Measurements from ENCODE around the gene TMEM91.

TMEM91 gene

DNA sequence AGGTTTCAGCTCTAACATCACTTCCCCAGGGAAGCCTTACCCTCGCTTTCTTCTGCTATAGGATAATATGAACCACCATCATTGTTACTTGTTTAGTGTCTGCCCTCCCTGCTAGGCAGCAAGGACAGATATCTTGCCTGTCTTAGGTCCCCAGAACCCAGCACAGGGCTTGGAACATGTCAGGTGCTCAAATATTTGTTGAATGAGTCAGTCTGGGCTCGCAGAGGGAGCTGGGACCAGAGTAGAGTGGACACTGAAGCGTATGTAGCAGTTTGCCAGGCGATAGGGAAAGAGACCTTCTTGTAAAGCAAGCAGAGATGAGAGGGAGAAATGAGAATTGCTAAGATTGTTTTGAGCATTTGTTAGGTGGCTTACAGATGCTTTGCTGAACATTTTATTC lies 33.0 kb downstream of the TMEM91 start:
- DNase-seq (ENCODE audit: insufficient read length, low spot score) (no peak), FAIRE-seq (peak; percentile 26)

GRCh38 chr19:41410336-41411054 lies 34.2 kb downstream of the TMEM91 start:
- FAIRE-seq (no peak), DNase-seq (ENCODE audit: insufficient read length, low spot score) (no peak)

DNA sequence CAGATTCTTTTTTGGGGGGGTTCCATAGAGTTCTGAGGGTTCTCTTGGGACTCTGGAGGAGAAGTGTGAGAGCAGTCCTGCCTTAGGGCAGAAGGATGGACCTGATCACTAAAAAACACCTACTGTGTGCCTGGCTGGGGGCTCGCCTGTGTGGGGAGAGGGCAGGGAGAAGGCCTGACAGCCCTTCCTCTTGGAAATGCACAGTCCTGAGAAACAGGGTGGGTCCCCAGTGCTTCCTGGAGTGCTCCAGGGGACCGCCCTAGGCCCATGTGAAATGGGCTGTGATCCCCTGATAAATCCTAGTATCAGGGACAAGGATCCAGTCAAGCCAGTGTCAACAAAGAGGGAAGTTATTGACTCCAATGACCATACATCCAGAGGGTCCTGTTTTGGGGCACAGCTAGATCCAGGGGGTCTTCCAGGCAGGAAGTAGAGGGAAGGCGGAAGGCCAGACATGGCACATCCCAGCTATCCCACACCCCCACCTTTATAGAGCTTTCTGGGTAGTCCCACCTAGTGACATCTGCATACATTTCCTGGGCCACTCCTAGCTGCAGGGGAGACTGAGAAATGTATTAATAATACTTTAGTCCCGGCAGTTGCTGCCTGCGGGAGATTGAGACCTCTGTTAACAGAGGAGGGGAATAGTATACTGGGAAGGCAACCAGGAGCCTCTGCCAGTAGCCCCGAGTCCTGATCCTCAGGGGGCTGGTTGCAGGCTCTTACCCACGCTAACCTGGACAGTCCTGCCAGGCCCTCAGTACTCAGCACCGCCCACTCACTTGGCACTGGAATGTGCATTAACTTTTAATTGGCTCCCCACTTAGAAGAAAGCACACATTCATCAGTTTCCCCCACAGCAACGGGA lies 35.0 kb downstream of the TMEM91 start:
- no peak for DNase-seq (ENCODE audit: insufficient read length, low spot score)
- FAIRE-seq: no peak

- no peak for FAIRE-seq
These were observed 35.6 kb downstream of the TMEM91 start for GRCh38 chr19:41411968-41412265.

GRCh38 chr19:41412953-41413352 lies 36.6 kb downstream of the TMEM91 start:
- DNase-seq (ENCODE audit: insufficient read length, low spot score): no peak
- FAIRE-seq: no peak

More at GRCh38 chr19:41411968-41412265, 35.6 kb downstream of the TMEM91 start:
- DNase-seq (ENCODE audit: insufficient read length, low spot score): no peak

GRCh38 chr19:41413947-41414346 lies 37.6 kb downstream of the TMEM91 start:
- DNase-seq (ENCODE audit: insufficient read length, low spot score) (no peak), FAIRE-seq (no peak)

- FAIRE-seq (no peak), DNase-seq (ENCODE audit: insufficient read length, low spot score) (no peak)
These were observed 38.1 kb downstream of the TMEM91 start for GRCh38 chr19:41414461-41414860.

GRCh38 chr19:41415154-41415571 lies 38.8 kb downstream of the TMEM91 start:
- no peak for FAIRE-seq
- no peak for DNase-seq (ENCODE audit: insufficient read length, low spot score)

GRCh38 chr19:41416194-41416674 lies 39.9 kb downstream of the TMEM91 start:
- FAIRE-seq: no peak
- no peak for DNase-seq (ENCODE audit: insufficient read length, low spot score)

DNA sequence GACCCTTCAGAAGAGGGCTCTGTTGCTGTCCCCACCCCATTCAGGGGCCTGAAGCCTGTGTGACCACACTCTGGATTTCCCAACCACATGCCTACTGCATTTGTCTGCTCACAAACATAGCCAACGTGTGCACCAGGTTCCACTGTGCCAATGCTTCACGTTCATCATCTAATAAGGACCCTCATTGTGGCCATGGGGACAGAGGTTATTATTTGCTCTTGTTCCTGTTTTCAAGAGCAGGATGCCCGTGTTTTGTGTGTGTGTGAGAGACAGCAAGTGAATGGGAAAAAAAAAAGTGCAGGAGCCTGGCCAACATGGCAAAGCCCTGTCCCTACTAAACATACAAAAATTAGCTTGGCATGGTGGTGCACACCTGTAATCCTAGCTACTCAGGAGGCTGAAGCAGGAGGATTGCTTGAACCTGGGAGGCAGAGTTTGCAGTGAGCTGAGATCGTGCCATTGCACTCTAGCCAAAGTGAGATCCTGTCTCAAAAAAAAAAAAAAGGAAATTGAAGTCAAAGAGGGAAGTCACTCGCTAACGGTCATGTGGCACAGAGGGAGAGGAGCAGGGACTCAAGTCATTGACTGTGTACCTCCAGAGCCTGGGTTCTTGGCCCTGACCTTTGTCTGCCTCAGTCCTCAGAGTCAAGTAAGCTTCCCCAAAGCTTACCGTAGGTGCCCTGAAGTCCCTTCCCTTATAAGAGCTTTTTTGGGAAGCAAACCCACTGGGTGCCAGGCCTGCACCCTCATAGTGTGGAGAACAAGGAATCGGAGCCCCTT lies 44.0 kb downstream of the TMEM91 start:
- no peak for FAIRE-seq
- no peak for DNase-seq (ENCODE audit: insufficient read length, low spot score)

DNA sequence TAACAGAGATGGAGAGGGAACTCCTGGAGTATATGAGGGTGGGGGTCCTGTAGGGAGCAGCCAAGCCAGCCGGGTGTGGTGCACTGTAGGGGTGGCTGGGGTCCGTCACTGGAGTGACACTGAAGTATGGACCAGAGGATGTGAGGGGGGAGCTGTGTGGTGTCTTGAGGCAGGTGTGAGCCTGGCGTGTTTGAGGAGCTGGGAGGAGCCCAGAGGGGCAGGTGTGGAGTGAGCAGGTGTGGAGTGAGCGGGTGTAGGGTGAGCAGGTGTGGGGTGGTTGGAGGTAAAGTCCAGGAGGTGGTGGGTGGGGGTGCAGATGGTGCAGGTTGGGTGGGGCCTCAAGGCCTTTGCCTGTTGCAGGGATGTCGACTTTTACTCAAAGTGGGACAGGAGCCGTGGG lies 45.0 kb downstream of the TMEM91 start:
- FAIRE-seq (no peak), DNase-seq (ENCODE audit: insufficient read length, low spot score) (no peak)

DNA sequence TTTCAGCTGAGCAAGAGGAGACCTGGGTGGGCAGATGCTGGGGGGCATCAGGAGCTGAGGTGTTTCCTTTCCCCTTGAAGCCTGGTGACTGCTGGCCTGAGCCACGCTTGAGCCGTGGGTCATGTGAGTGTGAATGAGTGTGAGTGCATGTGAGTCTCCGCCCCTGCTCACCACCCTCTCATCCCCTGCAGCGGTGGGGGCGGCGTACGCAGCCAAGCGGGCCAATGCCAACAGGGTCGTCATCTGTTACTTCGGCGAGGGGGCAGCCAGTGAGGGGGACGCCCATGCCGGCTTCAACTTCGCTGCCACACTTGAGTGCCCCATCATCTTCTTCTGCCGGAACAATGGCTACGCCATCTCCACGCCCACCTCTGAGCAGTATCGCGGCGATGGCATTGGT lies 45.6 kb downstream of the TMEM91 start:
- DNase-seq (ENCODE audit: insufficient read length, low spot score): no peak
- no peak for FAIRE-seq

GRCh38 chr19:41422456-41422855 lies 46.1 kb downstream of the TMEM91 start:
- DNase-seq (ENCODE audit: insufficient read length, low spot score) (no peak), FAIRE-seq (no peak)

GRCh38 chr19:41422955-41423354 lies 46.6 kb downstream of the TMEM91 start:
- DNase-seq (ENCODE audit: insufficient read length, low spot score): no peak
- FAIRE-seq: no peak

DNA sequence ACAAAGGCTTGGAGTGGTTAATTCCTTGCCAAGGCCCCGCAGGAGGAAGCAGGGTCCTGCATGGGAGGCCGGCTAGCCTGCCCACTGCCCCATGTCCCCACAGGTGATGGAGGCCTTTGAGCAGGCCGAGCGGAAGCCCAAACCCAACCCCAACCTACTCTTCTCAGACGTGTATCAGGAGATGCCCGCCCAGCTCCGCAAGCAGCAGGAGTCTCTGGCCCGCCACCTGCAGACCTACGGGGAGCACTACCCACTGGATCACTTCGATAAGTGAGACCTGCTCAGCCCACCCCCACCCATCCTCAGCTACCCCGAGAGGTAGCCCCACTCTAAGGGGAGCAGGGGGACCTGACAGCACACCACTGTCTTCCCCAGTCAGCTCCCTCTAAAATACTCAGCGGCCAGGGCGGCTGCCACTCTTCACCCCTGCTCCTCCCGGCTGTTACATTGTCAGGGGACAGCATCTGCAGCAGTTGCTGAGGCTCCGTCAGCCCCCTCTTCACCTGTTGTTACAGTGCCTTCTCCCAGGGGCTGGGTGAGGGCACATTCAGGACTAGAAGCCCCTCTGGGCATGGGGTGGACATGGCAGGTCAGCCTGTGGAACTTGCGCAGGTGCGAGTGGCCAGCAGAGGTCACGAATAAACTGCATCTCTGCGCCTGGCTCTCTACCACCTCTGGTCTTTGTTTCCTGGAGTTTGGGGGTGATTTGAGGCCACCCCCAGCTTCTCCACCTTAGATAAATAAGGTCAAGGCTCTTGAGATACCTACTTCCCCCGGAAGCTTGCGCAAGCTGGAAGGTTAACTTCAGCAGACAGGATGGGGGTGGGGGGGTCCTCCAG lies 48.2 kb downstream of the TMEM91 start:
- no peak for DNase-seq (ENCODE audit: insufficient read length, low spot score)
- FAIRE-seq: no peak

DNA sequence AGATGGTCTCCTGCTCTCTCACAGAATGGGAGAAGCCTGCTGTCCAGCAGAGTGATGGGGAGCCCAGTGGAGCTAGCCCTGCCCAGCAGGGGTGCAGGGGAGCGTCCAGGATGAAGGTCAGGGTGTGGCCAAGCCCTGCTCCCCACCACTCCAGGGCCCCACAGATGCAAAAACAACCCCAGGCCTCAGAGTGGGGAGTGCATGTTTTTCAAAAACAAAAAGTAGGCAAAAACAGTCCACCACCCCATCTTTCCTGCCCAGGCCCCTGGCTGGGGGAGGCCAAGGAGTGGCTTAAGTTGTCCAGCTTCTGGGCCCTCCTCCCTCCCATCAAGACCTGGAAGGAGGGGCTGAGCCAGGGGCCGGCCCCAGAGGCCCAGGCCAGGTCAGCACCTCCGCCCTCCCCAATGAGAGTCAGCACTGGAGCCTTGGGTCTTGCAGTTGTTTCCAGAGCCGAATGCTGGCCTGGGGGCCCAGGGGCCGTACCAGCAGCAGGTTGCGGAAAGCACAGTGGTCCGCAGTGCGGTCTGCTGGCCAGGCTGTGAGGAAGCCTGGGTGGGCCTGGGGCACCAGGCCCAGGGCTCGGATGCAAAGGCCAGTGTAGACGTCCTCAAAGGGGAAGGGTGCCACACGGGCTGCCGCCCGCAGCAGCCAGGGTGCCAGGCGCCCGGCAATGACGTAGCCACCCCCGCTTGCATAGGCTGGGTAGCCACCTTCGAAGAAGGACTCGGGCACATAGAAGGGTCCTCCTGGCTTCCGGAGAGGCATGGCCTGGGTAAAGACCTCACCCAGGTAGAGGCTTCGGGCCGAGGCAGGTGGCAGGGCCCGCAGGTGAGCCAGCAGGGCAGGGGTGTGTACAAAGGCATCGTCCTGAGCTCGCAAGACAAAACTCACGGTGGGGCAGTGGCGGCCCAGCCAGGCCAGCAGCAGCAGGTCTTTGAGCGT lies 49.1 kb downstream of the TMEM91 start:
- DNase-seq (ENCODE audit: insufficient read length, low spot score): no peak
- no peak for FAIRE-seq

GRCh38 chr19:41426116-41426841 lies 49.9 kb downstream of the TMEM91 start:
- FAIRE-seq (no peak), DNase-seq (ENCODE audit: insufficient read length, low spot score) (no peak)

GRCh38 chr19:41426952-41427646 lies 50.8 kb downstream of the TMEM91 start, which contains the start of gene B3GNT8:
B3GNT8 (minus strand) TSS chr19:41427374; CDS start chr19:41426778, 596 bp downstream.
- FAIRE-seq (no peak), DNase-seq (ENCODE audit: insufficient read length, low spot score) (peak; percentile 36)

Data from GM19239 (cell line).